BLaER1 (cell line): ENCODE data around the gene MAP3K5.
"Not testable (repeated sequence)": the region's sequence is repeated elsewhere in the genome, so short reads cannot be mapped to it uniquely, and the experiment has no call there.

Source experiments
- H3K27ac ChIP-seq: shearing (Covaris generic); formaldehyde crosslinking; 2 replicates; pipeline ENCODE4 v1.8.1; 2022
- H3K27me3 ChIP-seq: shearing (Covaris generic); formaldehyde crosslinking; 2 replicates; pipeline ENCODE4 v1.8.1; 2022
- H3K36me3 ChIP-seq: shearing (Covaris generic); formaldehyde crosslinking; 2 replicates; pipeline ENCODE4 v1.8.1; 2022
- H3K4me1 ChIP-seq: shearing (Covaris generic); formaldehyde crosslinking; 2 replicates; pipeline ENCODE4 v1.8.1; 2022
- H3K4me2 ChIP-seq: shearing (Covaris generic); formaldehyde crosslinking; 2 replicates; pipeline ENCODE4 v1.8.1; 2022
- H3K4me3 ChIP-seq: shearing (Covaris generic); formaldehyde crosslinking; 2 replicates; pipeline ENCODE4 v1.8.1; 2022
- H3K9ac ChIP-seq: shearing (Covaris generic); formaldehyde crosslinking; 2 replicates; pipeline ENCODE4 v1.8.1; 2022
- H3K9me3 ChIP-seq: shearing (Covaris generic); formaldehyde crosslinking; 2 replicates; pipeline ENCODE4 v1.8.1; 2022
- H4K20me1 ChIP-seq: shearing (Covaris generic); formaldehyde crosslinking; 2 replicates; pipeline ENCODE4 v1.8.1; 2022
- Cebpa-rat ChIP-seq: shearing (Covaris generic); IDR thresholded peaks from 2 replicates; pipeline ENCODE4 v1.8.1; 2022

The MAP3K5 gene

DNA sequence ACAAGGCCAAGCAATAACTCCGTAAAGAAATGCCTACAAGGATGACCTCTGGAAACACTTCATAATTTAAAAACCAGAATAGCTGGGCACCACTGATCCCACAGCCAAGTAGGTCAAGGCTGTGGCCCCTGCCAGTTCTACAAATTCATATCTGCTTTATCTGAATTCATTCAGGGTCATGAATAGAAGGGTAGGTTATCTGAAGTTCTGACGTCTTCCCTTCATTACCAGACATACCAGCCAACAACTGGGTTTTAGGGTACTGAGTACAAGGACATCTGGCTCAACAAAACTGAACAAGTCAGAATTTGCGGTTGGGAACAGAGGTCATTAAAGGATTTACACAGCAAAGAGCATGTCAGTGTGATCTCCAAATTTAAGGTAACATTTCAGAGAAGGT lies 26.0 kb downstream of the MAP3K5 start:
- H4K20me1 ChIP-seq: peaks cover 9% of the 10 kb centered on the region; the same call in 1 of the 2 replicates
- H3K9me3 ChIP-seq: peaks cover 11% of the 10 kb centered on the region; the same call in 1 of the 2 replicates
- no peaks in the 10 kb centered on the region for H3K27me3 ChIP-seq
- no peaks in the 10 kb centered on the region for H3K36me3 ChIP-seq
- H3K4me3 ChIP-seq: no peak overlapping the region
- H3K4me2 ChIP-seq: no peak overlapping the region
- H3K4me1 ChIP-seq: peaks cover 51% of the 10 kb centered on the region
- TF ChIP-seq Cebpa-rat: no peak
- no peak overlapping the region for H3K27ac ChIP-seq
- H3K9ac ChIP-seq: no peak overlapping the region

DNA sequence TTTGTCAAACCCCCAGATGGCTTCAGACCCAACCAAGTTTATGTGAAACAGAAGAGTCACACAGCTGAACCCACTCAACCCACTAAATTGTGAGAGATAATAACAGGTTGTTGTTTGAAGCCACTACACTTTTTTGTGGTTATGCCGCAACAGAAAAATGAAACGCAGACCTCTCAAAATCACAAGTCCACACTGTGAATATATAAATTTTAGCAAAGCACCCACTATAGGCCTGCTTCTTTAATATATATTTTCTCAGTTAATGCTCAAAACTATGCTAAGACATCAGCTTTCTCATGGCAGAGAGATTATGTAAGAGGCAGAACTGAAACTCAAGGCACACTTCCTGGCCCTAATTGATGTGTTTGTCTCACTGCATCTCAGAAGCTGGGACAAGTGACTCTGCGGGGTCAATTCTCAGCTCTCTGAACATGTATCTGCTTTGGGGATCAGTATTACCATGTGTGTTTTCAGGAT lies 27.7 kb downstream of the MAP3K5 start:
- H3K27me3 ChIP-seq: no peaks in the 10 kb centered on the region
- H3K36me3 ChIP-seq: no peaks in the 10 kb centered on the region
- H3K9me3 ChIP-seq: peaks cover 11% of the 10 kb centered on the region; the same call in 1 of the 2 replicates
- TF ChIP-seq Cebpa-rat: no peak
- H3K9ac ChIP-seq: no peak overlapping the region
- no peak overlapping the region for H3K27ac ChIP-seq
- H3K4me2 ChIP-seq: peak overlapping the region; percentile 67
- peaks cover 9% of the 10 kb centered on the region; the same call in 1 of the 2 replicates for H4K20me1 ChIP-seq
- peaks cover 60% of the 10 kb centered on the region for H3K4me1 ChIP-seq
- no peak overlapping the region for H3K4me3 ChIP-seq

DNA sequence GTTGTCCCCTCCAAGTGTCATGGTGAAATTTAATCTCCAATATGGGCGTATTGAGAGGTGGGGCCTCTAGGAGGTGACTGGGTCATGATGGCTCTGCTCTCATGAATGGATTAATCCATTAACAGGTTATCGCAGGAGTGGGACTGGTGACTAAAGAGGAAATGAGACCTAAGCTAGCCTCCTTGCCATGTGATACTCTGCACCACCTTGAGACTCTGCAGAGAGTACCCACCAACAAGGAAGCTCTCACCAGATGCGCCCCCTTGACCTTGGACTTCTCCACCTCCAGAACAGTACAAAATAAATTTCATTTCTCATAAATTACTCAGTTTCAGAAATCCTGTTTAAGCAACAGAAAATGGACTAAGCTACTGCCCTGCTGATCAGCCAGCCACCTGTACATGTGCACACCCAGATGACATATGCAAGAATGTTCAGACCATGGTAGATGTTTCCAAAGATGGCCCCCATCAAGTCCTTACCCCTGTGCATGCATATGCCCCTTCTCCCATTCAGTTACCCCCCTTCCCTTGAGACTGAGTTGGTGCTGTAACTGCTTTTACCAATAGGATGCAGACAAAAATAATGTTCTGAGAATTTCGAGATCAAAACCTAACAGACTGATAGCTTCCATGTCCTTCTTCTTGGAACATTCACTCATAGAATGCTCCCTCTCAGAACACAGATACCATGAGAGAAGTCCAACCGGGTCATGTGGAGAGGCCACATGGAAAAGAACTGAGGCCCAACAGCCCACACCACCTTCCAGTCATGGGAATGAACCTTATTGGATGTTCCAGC lies 28.4 kb downstream of the MAP3K5 start:
- no peaks in the 10 kb centered on the region for H3K36me3 ChIP-seq
- H3K27me3 ChIP-seq: no peaks in the 10 kb centered on the region
- no peak overlapping the region for H3K27ac ChIP-seq
- peak overlapping the region; percentile 67 for H3K4me2 ChIP-seq
- H3K9ac ChIP-seq: no peak overlapping the region
- no peak for TF ChIP-seq Cebpa-rat
- H3K4me3 ChIP-seq: no peak overlapping the region
- H3K9me3 ChIP-seq: peaks cover 8% of the 10 kb centered on the region; the same call in 1 of the 2 replicates
- H3K4me1 ChIP-seq: peaks cover 60% of the 10 kb centered on the region
- H4K20me1 ChIP-seq: peaks cover 9% of the 10 kb centered on the region; the same call in 1 of the 2 replicates

DNA sequence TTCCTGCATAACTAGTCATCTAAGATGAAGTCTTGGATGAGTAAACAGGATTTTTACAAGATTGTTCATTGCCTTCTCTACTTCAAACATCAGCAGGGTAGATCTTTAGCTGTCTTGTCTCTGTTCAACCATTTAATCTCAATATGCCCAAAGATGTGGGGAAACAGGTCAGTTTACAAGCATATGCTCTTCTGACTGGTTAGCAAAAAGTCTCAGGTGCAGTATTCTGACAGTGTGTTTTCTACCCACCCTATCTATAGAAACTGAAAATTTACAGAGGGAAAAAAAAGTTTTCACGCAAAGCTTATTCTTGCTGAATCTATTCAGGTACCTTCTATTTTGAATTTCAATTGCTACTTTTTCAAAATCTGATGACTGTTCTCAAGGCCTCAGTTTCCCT lies 29.0 kb downstream of the MAP3K5 start:
- Histone ChIP-seq H3K9ac (no peak overlapping the region), H4K20me1 (peaks cover 9% of the 10 kb centered on the region; the same call in 1 of the 2 replicates), H3K4me3 (no peak overlapping the region), H3K27ac (no peak overlapping the region), H3K4me2 (peak overlapping the region; percentile 67), H3K4me1 (peaks cover 60% of the 10 kb centered on the region), H3K9me3 (peaks cover 2% of the 10 kb centered on the region; the same call in 1 of the 2 replicates), H3K36me3 (no peaks in the 10 kb centered on the region), H3K27me3 (no peaks in the 10 kb centered on the region)
- no peak for TF ChIP-seq Cebpa-rat

DNA sequence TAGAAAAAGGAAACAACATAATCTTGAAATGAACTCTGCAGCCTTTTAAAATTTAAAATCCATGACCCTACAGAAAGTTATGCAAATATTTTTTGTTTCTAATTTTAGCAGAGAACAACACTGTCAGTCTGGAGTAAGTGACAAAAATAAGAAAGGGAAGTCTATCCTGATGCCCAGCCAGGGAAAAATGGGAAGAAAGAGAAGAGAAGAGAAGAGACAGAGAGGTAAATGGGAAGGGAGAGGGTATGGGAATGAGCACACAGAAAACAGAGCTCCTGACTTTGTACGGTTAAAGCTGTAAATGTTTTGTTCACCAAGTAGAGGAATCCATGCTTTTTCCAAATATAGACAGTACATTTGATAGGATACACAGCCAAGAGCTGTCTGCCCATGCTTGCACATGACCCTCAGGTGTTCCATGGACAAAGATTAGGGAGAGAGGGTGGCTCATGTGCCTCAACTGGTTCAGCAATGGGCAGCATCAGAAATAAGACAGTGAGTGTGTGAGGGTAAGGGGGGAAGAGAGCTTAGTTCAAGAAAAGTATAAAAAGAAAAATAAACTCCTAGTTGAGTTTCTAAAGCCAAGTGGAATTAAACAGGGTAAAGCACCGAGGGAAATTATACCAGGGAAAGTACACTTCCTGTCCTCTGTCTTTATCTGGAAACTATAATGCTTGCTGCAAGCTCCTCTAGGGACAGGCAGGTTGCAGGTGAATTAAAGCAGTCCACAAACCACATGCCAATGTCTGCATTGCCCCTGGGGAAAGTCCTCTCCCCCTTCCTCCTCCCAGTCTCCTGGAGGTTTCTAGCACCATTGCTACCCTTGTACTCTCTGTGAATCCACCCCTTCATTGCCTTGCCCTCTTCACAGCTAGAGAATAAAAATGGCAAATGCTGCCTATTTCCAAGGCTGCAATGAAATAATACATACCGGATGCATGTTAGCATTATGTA lies 30.0 kb downstream of the MAP3K5 start:
- 0 out of 2 replicates have a peak overlapping the region, but pooled peaks have one; percentile 11 for H3K9ac ChIP-seq
- peak overlapping the region; percentile 15; the same call in 1 of the 2 replicates for H3K27ac ChIP-seq
- H3K4me2 ChIP-seq: peak overlapping the region; percentile 67
- H3K36me3 ChIP-seq: no peaks in the 10 kb centered on the region
- no peaks in the 10 kb centered on the region for H3K9me3 ChIP-seq
- H3K4me1 ChIP-seq: peaks cover 53% of the 10 kb centered on the region
- no peak overlapping the region for H3K4me3 ChIP-seq
- no peak for TF ChIP-seq Cebpa-rat
- H4K20me1 ChIP-seq: peaks cover 9% of the 10 kb centered on the region; the same call in 1 of the 2 replicates
- H3K27me3 ChIP-seq: no peaks in the 10 kb centered on the region

DNA sequence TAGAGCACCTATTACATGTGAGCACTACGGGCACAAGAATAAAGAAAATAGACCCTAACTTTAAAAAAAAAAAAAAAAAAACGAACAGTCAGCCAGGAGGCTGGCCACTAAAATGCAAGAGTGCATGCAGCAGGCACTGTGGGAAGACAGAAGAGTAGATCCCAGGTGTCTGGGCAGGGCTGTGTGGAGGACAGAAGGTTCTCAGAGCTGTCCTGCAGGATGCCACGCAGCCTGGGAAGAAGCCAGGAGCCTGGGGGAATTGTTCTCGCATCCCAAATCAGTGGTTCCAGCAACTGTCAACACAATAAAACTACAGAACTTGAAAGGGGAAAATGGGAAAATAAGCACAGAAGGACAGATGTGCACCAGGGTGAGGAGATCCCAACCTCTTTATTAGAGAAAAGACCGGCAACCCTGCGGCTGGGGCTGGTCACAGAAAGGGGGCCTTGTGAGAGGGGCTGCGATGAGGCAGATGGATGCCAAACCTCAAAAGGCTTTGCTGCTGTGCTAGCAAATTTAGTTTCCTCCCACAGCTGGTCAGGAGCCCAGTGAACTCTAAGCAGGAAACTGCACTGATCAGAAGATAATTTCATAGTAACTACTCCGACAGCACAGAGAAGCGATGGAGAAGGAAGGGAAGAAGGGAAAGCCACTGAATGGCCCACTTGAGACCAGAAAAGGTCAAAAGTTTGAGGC lies 30.9 kb downstream of the MAP3K5 start:
- H3K9me3 ChIP-seq: no peaks in the 10 kb centered on the region
- H3K4me1 ChIP-seq: peaks cover 50% of the 10 kb centered on the region
- no peaks in the 10 kb centered on the region for H3K27me3 ChIP-seq
- peaks cover 9% of the 10 kb centered on the region; the same call in 1 of the 2 replicates for H4K20me1 ChIP-seq
- peak overlapping the region; percentile 67 for H3K4me2 ChIP-seq
- no peak overlapping the region for H3K9ac ChIP-seq
- TF ChIP-seq Cebpa-rat: no peak
- no peaks in the 10 kb centered on the region for H3K36me3 ChIP-seq
- H3K27ac ChIP-seq: peak overlapping the region; percentile 15; the same call in 1 of the 2 replicates
- no peak overlapping the region for H3K4me3 ChIP-seq

DNA sequence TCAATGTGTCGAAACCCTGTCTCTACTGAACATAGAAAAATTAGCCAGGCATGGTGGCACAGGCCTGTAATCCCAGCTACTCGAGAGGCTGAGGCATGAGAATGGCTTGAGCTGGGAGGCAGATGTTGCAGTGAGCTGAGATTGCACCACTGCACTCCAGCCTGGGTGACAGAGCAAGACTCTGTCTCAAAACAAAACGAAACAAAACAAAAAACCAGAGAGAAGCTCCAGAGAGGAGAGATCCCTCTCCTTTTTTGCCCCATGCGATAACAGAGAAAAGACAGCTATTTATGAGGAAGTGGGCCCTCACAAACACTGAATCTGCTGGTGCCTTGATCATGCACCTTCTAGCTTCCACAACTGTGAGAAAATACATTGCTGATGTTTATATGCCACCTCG lies 31.5 kb downstream of the MAP3K5 start:
- not testable (repeated sequence) for H3K36me3 ChIP-seq, H3K9me3 ChIP-seq, H3K27ac ChIP-seq, H3K9ac ChIP-seq, H3K4me3 ChIP-seq, H3K27me3 ChIP-seq, H4K20me1 ChIP-seq
- Histone ChIP-seq H3K4me2 (peak overlapping the region; percentile 67), H3K4me1 (peaks cover 50% of the 10 kb centered on the region)

DNA sequence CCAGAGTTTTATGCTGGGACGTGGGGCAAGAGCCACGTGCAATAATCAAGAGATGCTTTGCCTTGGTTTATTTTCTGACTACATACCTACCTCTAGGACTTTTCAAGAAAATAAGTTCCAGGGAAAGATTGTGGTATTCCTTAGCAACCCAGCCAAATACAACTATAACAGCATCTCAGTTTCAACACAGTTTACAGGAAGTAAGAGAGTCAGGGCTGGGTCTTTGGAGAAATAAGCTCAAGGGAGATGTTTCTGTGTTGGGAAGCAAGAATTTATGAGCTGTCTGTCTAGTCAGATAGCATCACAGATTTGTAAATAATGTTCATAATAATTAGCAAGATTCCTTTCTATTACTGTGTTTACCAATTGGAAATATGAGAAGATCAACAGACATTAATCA lies 35.1 kb downstream of the MAP3K5 start:
- Histone ChIP-seq H3K9me3 (no peaks in the 10 kb centered on the region), H3K9ac (no peak overlapping the region), H3K4me3 (no peak overlapping the region), H3K4me1 (peaks cover 22% of the 10 kb centered on the region), H3K4me2 (no peak overlapping the region), H3K36me3 (no peaks in the 10 kb centered on the region), H4K20me1 (no peaks in the 10 kb centered on the region), H3K27me3 (no peaks in the 10 kb centered on the region), H3K27ac (no peak overlapping the region)
- TF ChIP-seq Cebpa-rat: no peak

DNA sequence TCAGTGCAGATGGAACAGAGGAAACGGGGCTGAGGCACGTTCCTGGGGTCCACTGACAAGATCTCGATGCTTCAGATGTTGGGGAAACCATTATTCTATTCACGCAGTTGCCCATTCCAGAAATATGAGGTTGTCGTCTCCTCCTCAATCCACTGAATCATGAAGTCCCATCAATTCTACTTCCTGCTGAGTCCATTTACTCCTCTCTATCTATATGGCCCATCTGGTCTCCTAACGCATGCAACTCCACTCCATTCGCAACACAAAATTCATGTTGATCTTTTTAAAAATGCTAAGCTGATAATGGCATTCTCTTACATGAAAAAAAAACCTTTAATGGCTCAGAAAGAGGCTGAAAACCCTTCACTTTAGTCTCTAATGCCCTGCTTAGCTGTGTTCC lies 37.5 kb downstream of the MAP3K5 start:
- Histone ChIP-seq H3K9ac (no peak overlapping the region), H3K4me3 (no peak overlapping the region), H3K9me3 (no peaks in the 10 kb centered on the region), H3K4me1 (peaks cover 18% of the 10 kb centered on the region), H3K36me3 (no peaks in the 10 kb centered on the region), H3K27ac (no peak overlapping the region), H3K4me2 (no peak overlapping the region), H3K27me3 (no peaks in the 10 kb centered on the region), H4K20me1 (no peaks in the 10 kb centered on the region)
- no peak for TF ChIP-seq Cebpa-rat
